ENCODE data around the gene CAPN3.
"Not testable (repeated sequence)": the region's sequence is repeated elsewhere in the genome, so short reads cannot be mapped to it uniquely, and the experiment has no call there.

CAPN3 gene

DNA sequence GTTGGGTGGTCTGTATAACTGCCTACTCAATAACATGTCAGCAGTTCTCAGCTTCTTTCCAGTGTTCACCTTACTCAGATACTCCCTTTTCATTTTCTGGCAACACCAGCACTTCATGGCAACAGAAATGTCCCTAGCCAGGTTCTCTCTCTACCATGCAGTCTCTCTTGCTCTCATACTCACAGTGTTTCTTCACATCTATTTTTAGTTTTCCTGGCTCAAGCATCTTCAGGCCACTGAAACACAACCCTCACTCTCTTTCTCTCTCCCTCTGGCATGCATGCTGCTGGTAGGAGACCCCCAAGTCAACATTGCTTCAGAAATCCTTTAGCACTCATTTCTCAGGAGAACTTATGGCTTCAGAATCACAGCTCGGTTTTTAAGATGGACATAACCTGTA, at the start of gene CAPN3:
Gene CAPN3, plus strand, starts transcription at position 253 of the 400 bp plus-strand sequence. CDS start 305 bp downstream, outside the sequence.
- DNase-seq: no peak

DNA sequence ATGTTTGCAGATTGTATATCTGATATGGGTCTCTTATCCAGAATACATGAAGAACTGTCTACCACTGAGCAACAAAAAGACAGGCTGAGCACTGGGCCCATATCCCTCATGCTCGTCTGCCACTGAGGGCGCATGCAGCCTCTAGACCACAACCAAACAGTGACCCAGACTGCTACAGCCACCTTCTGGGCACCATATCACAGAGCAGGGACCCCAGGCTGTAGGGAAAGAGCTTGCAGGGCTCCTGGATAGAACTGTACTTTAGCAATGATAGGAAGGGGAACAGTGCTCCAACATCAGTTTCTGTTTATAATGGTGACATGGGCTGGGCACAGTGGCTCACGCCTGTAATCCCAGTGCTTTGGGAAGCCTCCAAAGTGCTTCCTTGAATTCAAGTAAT, 45.8 kb upstream of the CAPN3 start:
- no peak for DNase-seq

DNA sequence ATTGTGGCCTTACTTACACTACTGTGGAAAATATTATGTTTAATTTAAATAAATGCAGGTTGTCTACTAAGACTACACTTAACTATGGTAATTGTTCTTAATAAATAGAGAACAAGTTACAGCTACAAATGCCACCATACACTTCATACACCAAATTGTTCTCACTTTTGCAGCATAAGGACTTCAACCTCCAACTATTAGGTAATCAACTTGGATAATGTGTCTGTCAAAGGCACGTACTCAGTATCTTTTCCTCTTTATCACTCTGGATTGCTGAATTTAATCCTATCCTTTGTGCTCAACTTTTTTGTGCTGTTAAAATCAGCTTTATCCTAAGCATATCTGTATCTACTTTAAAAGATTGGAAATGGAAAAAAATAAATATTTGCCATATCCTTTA, 44.5 kb upstream of the CAPN3 start:
- DNase-seq: no peak

DNA sequence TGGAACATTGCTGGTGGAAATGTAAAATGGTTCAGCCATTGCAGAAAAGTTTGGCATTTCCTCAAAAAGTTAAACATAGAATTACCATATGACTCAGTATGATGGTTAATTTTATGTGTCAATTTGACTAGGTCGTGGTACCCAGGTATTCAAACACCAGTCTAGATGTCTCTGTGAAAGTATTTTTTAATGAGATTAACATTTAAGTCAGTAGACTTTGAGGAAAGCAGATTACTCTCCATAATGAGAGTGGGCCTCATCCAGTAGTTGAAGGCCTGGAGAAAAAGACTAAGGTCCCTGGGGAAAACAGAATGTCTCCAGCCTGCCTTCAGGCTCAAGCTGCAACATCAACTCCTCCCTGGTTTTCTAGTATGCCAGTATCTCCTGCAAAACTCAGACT, 43.8 kb upstream of the CAPN3 start:
- DNase-seq: no peak

DNA sequence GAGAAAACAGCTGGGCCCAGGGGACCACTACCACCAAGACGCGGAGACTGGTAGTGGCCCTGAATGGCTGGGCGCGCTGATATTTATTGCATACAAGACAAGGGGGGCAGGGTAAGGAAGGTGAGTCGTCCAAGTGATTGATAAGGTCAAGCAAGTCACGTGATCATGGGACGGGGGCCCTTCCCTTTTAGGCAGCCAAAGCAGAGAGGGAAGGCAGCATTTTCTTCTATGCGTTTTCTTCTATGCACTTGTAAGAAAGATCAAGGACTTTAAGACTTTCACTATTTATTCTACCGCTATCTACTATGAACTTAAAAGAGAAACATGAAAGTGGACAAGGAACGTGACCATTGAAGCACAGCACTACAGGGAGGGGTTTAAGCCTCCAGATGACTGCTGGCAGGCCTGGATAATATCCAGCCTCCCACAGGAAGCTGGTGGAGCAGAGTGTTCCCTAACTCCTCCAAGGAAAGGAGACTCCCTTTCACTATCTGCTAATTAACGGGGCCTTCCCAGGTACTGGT, 43.0 kb upstream of the CAPN3 start:
- DNase-seq: not testable (repeated sequence)

DNA sequence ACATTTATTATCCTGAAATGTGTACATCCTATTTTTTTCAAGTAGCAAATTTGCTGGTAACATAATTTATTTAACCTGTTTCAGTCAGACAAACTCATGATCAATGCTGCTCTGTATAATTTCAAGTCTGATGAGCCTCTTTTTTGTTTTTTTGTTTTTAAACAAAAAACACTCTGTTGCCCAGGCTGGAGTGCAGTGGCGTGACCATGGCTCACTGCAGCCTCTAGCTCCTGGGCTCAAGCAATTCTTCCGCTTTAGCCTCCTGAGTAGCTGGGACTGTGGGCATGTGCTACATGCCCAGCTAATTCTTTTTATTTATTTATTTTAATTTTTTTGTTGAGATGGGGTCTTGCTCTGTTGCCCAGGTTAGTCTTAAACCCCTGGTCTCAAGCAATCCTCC, 40.1 kb upstream of the CAPN3 start:
- no peak for DNase-seq

DNA sequence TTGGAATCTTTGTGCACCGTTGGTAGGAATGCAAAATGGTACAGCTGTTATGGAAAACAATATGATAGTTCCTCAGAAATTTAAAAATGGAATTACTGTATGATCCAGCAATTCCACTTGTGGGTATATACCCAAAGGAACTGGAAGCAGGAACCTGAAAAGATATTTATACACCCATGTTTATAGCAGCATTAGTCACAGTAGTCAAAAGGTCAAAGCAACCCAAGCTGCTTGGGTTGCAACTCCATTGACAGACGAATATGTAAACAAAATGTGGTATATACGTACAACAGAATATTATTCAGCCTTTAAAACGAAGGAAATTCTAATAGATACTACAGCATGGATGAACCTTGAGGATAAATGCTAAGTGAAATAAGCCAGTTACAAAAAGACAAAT, 35.0 kb upstream of the CAPN3 start:
- DNase-seq: no peak

DNA sequence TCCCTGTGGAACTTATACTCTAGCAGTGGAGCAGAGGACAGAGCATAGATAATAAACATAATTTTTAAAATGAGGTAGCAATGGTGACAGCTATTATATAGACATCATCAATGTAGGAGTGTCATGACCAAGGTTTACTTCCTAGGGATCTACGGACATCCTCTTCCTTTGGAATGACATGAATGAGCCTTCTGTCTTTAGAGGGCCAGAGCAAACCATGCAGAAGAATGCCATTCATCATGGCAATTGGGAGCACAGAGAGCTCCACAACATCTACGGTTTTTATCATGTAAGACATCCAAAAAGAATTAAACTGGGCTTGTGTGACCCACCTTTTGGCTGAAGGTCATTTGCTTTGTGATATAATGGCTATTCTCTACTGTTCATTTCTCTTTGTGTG, 30.1 kb upstream of the CAPN3 start:
- no peak for DNase-seq

DNA sequence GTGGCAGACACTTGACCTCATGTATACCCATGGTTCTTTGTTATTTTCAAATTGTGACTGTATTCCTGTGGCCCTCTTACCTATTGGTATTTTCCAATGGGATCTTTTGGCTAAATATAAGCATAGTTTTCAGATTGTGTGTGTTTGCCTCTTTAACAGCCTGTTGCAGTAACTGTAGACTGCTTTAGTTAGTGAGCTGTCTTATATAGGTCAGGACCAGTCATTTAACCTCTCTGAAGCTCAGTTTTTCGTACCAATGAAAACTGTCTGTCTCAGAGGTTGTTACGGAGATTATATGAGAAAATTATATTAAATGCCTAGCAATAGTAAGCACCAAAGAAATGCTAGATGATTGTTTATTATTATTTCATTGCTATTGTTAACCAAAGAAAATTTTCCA, 29.3 kb upstream of the CAPN3 start:
- DNase-seq: no peak

DNA sequence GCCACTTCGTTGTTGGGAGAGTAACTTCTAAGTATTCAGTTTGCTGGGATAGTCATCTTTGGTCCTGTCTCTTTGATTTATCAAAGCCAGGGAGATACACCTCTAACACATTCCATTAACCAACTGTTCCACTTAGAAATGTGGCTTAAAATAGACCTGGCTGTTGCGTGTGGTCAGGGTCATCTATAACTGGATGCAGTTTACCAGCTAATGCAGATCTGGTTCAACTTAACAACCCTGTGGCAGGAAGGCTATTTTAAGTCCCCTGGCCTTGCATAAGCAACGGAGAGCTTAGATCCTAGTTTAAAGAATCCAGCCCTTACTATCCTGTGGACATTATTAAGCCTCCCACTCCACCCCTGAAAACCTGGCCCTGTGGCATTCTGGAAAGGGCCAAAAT, 28.1 kb upstream of the CAPN3 start:
- DNase-seq: peak; percentile 25

DNA sequence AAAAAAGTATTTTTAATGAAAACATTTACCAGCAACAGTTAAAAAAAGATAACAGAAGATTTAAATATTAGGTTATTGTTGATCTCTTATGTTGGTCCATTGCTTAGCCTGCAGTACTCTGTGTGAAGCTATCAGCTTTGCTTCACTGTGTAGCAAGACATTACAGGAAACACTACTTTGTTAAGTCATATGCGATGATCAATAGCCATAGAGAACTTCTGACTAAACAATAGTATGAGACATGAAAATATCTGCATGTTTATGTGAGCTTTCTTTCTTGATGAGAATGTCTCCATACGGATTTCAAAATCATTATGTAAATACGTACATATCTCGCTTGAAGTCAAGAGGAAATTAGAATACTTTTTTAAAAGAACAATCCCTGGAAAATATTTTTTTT, 27.0 kb upstream of the CAPN3 start:
- no peak for DNase-seq

DNA sequence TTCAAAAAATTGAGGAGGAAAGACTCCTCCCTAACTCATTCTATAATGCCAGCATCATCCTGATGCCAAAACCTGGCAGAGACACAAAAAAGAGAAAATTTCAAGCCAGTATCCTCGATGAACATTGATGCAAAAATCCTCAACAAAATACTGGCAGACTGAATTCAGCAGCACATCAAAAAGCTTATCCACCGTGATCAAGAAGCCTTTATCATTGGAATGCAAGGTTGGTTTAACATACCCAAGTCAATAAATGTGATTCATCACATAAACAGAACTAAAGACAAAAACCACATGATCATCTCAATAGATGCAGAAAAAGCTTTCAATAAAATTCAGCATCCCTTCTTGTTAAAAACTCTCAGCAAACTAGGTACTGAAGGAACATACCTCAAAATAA, 24.2 kb upstream of the CAPN3 start:
- DNase-seq: no peak

DNA sequence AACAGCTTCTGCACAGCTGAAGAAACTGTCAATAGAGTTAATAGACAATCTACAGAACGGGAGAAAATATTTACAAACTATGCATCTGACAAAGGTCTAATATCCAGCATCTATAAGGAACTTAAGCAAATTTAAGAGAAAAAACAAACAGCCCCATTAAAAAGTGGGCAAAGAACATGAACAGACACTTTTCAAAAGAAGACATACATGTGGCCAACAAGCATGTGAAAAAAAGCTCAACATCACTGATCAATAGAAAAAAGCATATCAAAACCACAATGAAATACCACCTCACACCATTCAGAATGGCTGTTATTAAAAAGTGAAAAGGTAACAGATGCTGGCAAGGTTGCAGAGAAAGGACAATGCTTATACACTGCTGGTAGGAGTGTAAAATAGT, 22.7 kb upstream of the CAPN3 start:
- not testable (repeated sequence) for DNase-seq

DNA sequence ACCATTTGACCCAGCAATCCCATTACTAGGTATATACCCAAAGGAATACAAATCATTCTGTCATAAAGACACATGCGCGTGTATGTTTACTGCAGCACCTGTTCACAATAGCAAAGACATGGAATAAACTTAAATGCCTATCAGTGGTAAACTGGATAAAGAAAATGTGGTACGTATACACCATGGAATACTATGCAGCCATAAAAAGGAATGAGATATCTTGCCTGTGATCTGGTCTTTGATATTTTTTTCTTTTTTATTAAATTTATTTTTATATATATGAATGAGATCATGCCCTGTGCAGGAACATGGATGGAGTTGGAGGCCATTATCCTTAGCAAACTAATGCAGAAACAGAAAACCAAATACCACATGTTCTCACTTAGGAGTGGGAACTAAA, 22.2 kb upstream of the CAPN3 start:
- DNase-seq: not testable (repeated sequence)

DNA sequence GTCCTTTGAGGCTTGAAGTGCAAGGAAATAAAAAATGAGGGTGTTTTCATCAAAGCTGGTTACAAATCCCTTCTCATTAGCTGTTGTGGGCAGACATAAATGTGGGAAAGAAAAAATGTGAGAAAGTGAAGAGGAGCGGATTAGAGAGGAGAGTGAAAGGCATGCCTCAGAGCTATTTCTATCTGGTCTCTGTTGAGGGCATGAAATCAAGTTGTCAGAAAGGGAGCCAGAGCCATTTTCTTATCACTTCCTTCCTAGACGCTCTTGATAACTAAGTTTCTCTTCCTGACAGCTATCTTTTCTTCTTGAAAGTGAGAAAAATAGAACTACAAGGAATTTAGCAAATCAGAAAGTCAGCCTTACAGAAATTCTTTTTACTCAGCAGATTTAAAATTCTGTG, 20.8 kb upstream of the CAPN3 start:
- no peak for DNase-seq

DNA sequence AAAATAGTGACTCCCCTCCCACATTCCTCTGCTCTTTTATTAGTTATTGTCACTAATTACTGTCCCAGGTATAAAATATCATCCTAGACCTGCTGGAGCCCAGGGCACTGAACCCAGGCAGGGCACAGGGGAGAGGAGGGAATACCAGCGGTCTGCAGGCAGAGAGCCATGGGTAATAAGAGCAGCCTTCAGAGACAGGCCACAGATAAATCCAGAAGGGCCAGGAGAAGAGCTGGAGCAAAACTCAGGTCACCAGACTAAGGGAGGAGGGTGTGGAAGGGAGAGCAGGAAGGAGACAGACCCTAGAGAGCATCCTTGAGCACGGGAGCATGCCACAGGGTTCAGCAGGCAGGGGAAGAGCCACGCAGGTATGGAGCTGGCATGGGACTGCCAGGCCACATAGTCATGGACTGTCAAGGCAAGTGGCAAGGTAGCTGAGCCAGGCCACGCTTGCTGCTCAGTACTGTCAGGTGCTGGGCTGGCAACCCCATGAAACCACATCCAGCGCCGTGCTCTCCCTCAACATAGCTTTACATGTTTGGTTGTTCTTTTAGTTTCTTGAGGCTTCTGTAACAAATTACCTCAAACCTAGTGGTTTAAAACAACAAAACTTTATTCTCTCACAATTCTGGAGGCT, 15.6 kb upstream of the CAPN3 start:
- DNase-seq: no peak

DNA sequence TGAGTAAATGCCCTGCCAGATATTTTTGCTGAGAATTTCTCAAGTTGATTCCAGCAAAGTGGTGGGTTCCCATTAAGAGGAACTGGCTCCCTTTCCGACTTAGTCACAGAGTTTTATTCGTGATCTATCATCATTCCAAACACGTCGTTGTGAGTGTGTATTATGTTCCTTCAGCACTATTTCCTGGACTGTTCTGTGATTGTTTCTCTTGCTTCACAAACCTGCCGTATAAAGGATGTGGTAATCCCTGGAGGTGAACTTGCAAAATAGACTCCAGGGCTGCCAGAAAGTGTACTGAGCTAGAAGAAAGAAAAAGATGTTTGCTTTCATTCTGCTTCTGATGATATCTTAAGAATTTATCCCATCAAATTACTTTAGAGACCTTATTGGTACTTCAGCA, 14.5 kb upstream of the CAPN3 start:
- no peak for DNase-seq

DNA sequence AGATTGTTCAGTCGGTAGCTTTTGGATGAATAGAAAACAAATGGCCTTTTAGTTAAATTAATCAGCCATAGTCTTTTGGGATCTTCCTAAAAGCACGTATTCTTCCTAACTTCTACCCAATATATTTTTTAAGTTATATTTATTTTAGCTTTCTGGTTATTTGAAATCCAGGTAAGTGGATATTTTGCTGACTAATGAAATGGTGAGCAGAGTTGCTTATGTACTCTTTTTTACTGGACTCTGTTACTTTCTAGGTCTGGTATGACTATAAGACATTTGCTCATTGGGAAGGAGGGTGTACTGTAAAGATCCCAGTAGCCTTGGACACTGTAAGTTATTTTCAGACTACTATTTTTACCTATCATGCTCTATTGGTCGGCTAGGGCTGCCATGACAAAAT, 13.8 kb upstream of the CAPN3 start:
- no peak for DNase-seq

DNA sequence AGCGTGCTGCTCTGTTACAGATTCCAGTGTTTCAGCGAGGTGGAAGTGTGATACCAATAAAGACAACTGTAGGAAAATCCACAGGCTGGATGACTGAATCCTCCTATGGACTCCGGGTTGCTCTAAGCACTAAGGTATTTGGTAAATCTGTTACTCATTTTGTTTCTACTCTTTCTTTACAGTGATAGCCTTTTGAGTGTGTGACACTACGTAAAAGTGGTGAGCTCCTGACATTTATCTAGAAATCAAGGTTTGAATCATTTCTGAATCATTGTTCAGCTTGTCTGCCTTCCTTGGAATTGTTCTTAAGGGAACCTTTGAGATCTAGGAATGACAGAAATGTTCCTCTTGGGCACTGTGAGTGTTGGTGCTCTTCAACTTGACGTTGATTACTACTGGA, 11.2 kb upstream of the CAPN3 start:
- DNase-seq: no peak

DNA sequence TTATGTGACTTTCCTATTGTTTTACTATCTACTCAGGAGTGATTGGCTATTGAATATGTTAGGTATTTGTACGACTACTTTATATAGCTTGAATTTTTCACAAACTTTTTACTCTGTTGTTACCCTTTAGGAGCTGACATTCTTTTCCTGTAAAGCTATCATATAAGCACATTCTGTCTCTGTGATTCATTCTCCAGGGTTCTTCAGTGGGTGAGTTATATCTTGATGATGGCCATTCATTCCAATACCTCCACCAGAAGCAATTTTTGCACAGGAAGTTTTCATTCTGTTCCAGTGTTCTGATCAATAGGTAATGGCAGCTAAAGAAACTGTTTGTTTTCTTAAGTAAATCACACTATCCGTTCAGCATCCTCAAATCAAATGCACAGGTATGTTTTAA, 10.1 kb upstream of the CAPN3 start:
- DNase-seq: no peak

DNA sequence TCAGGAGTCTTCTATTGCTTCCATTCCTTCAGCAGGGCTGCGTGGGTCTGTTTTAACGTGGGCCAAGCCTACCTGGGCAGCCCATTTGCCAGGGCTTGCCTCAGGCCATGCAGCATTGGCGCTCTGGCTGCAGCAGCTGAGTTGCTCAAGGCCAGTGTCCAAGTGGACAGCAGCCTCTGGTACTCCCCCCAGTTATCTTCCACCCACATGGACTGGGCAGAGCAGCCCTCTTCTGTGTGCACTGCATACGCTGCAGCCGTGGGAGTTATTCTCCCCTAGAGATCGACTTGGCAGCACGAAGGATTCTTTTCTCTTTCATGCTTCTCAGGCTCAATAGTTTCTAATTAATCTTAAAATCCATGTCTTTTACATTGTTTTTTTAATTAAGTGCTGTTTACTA, 6.9 kb upstream of the CAPN3 start:
- DNase-seq: no peak

DNA sequence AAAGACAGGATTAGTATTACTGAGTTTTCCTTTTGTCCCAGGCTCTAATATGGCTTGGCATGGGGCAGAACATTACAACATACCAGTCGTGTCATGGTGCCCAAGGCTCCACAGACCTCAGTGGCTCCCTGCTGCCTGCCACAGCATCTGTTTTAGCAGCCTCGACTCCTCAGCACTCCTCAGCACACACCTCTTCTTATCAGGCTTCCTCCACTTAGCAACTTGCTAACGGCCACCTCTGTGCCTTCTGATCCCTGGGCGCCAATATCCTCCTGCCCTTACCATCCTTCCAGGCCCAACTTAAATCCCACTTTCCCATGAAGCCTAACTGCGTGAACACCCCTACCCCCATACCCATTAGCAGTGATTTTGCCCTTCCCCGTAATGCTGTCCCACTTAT, 6.2 kb upstream of the CAPN3 start:
- DNase-seq: no peak

DNA sequence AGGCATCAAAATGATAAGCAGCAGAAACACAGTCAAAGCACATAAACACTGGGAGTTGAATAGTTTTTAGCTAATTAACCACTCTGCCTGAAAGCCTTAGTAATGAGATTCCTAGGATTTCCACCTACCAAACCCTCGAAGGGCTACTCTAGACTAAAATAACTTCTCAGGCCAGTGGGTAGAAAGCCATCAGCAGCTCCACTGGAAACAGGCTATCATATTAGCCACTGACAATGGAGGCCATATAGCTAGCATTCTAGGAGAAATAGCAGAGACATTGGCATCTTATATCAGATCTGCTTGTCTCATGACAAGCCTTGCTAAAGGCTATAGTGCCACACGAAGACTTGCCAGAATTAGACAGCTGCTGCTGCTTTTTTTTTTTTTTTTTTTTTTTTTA, 4.5 kb upstream of the CAPN3 start:
- DNase-seq: no peak

DNA sequence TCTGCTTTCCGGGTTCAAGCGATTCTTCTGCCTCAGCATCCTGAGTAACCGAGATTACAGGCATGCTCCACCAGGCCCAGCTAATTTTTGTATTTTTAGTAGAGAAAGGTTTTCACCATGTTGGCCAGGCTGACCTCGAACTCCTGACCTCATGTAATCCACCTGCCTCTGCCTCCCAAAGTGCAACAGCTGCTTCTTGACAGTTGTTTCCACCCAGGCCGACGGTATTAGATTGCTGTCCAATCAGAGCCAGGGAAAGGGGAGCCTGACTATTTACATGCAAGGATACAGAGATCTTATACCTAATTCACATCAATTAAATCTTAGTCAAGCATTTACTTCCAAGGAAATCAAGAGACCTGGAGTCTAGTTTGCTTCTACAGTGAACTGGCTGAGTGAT, 4.0 kb upstream of the CAPN3 start:
- no peak for DNase-seq

DNA sequence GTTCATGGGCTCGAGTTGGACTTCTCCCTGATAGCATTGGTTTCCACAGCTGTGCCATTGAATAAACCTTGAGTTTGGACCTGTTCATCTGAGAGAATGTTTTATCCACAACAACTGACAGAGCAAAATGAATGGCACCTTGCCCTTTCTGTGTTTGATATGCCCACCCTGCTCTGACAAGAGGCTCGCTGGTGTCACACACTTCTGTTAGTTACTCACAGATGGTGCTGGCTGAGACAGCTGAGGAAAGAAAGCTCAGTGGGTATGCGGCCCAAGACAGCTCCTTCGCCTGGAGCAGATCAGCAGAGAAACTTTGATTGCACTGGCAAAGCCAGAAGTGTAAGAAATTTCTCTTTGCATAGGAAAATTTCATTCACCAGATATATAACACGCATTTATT, 2.5 kb upstream of the CAPN3 start:
- no peak for DNase-seq

DNA sequence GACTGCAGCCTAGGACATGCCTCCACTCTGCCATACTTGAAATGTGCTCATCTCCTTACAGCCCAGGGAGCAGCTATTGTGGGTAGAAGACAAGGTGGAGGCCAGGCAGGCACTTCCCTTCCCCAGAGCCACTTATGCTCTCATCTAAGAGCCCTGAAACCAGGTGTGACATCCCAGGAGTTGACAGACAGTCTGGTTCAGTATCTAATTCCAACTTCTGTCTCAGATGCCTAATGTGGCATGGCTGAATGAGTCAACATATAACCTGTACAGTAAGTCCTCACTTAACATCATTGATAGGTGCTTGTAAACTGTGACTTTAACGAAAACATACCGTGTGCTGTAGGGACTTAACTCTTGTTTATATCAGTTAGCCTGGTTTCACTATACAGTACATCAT, 1.2 kb upstream of the CAPN3 start:
- no peak for DNase-seq

Data from femur (tissue), 1 donor.